HEK293 (cell line): ENCODE results near the gene ACTG1.

Source experiments
- CTCF ChIA-PET: fragments of 350-600 bp; formaldehyde crosslinking; extraction: SDS; loops from one replicate; lab custom pipeline; 2021; ENCODE audit warnings: antibody characterized with exemption; lab: Yijun Ruan, JAX
- POLR2A ChIA-PET: fragments of 300-600 bp; formaldehyde crosslinking; extraction: SDS; loops from one replicate; lab custom pipeline; 2020; ENCODE audit warnings: antibody characterized with exemption, inconsistent platforms; lab: Yijun Ruan, JAX
- H3K27ac ChIP-seq: fragments of 200-500 bp; sonication (Bioruptor generic); 2 replicates; pipeline ENCODE4 v1.5.1; 2014; ENCODE audit warnings: low read depth, low read length, control low read depth, inconsistent platforms; ENCODE audit errors: extremely low read depth
- H3K36me3 ChIP-seq, 2 experiments: fragments of 200-500 bp in 1 of 2; sonication (Bioruptor generic) in 1 of 2; 1 replicate in 1 of 2; 2 replicates in 1 of 2; pipeline ENCODE4 v1.5.1; 2014 to 2017; ENCODE audit warnings: inconsistent platforms in 2 of 2, low read length in 2 of 2; ENCODE audit not compliant: control insufficient read depth in 2 of 2, insufficient read depth in 1 of 2
- H3K4me1 ChIP-seq: fragments of 200-500 bp; sonication (Bioruptor generic); 2 replicates; pipeline ENCODE4 v1.5.1; 2014; ENCODE audit warnings: mild to moderate bottlenecking, low read length, inconsistent platforms; ENCODE audit not compliant: control insufficient read depth, insufficient read depth
- H3K4me3 ChIP-seq: 2 replicates; pipeline ENCODE4 v1.5.1; 2011; ENCODE audit warnings: low read depth, mild to moderate bottlenecking, control low read depth, low read length, moderate library complexity
- H3K9me3 ChIP-seq: fragments of 200-500 bp; sonication (Bioruptor generic); 2 replicates; pipeline ENCODE4 v1.5.1; 2014; ENCODE audit warnings: low read depth, low read length, inconsistent platforms; ENCODE audit not compliant: control insufficient read depth, insufficient read depth
- KLF9 ChIP-seq: fragments of 450-650 bp; formaldehyde crosslinking; IDR thresholded peaks from 2 replicates; pipeline ENCODE4 v1.5.1; 2016; ENCODE audit warnings: missing biosample characterization, missing genetic modification characterization, low read depth
- SCRT1 ChIP-seq: fragments of 450-650 bp; formaldehyde crosslinking; IDR thresholded peaks from 2 replicates; pipeline ENCODE4 v1.5.1; 2016; ENCODE audit warnings: missing biosample characterization, missing genetic modification characterization, borderline replicate concordance
- SETDB1 ChIP-seq: IDR thresholded peaks from one replicate; pipeline ENCODE4 v1.6.1; 2017; ENCODE audit warnings: mild to moderate bottlenecking, low read length, moderate library complexity, mixed read lengths; ENCODE audit not compliant: insufficient read length
- ZFHX2 ChIP-seq: fragments of 450-650 bp; formaldehyde crosslinking; conservative IDR thresholded peaks from 2 replicates; pipeline ENCODE4 v1.5.1; 2016; ENCODE audit warnings: missing biosample characterization, missing genetic modification characterization
- ZFP3 ChIP-seq: fragments of 450-650 bp; formaldehyde crosslinking; IDR thresholded peaks from 2 replicates; pipeline ENCODE4 v1.5.1; 2016; ENCODE audit warnings: low read depth, missing biosample characterization, missing genetic modification characterization
- ZNF112 ChIP-seq: fragments of 450-650 bp; formaldehyde crosslinking; IDR thresholded peaks from 2 replicates; pipeline ENCODE4 v1.5.0; 2017; ENCODE audit warnings: missing biosample characterization, missing genetic modification characterization
- ZNF138 ChIP-seq: fragments of 450-650 bp; formaldehyde crosslinking; IDR thresholded peaks from 2 replicates; pipeline ENCODE4 v1.5.1; 2016; ENCODE audit warnings: missing biosample characterization, missing genetic modification characterization, borderline replicate concordance
- ZNF184 ChIP-seq: fragments of 450-650 bp; IDR thresholded peaks from 2 replicates; pipeline ENCODE4 v1.5.1; 2018; ENCODE audit warnings: missing biosample characterization, mild to moderate bottlenecking, missing genetic modification characterization
- ZNF292 ChIP-seq: fragments of 450-650 bp; formaldehyde crosslinking; IDR thresholded peaks from 2 replicates; pipeline ENCODE4 v1.5.1; 2016; ENCODE audit warnings: low read depth, missing biosample characterization, missing genetic modification characterization, borderline replicate concordance
- ZNF514 ChIP-seq: fragments of 450-650 bp; formaldehyde crosslinking; IDR thresholded peaks from 2 replicates; pipeline ENCODE4 v1.5.1; 2016; ENCODE audit warnings: missing biosample characterization, missing genetic modification characterization
- ZNF561 ChIP-seq: fragments of 450-650 bp; IDR thresholded peaks from 2 replicates; pipeline ENCODE4 v1.5.1; 2018; ENCODE audit warnings: missing biosample characterization, missing genetic modification characterization, borderline replicate concordance
- ZNF624 ChIP-seq: fragments of 450-650 bp; formaldehyde crosslinking; IDR thresholded peaks from 2 replicates; pipeline ENCODE4 v1.5.1; 2017; ENCODE audit warnings: missing biosample characterization, missing genetic modification characterization
- ZNF785 ChIP-seq: fragments of 450-650 bp; formaldehyde crosslinking; IDR thresholded peaks from 2 replicates; pipeline ENCODE4 v1.5.1; 2016; ENCODE audit warnings: missing biosample characterization, missing genetic modification characterization
- TF ChIP-seq, protein P1 (sequence below): fragments of 450-650 bp; formaldehyde crosslinking; IDR thresholded peaks from 2 replicates; pipeline ENCODE4 v1.5.1; 2016; ENCODE audit warnings: missing biosample characterization, missing genetic modification characterization
- TF ChIP-seq, protein P2 (sequence below): fragments of 450-650 bp; formaldehyde crosslinking; conservative IDR thresholded peaks from 2 replicates; pipeline ENCODE4 v1.5.1; 2016; ENCODE audit warnings: low read depth, missing biosample characterization, missing genetic modification characterization
- TF ChIP-seq, protein P3 (sequence below): fragments of 450-650 bp; formaldehyde crosslinking; IDR thresholded peaks from 2 replicates; pipeline ENCODE4 v1.5.1; 2016; ENCODE audit warnings: missing biosample characterization, missing genetic modification characterization

ACTG1 gene

DNA sequence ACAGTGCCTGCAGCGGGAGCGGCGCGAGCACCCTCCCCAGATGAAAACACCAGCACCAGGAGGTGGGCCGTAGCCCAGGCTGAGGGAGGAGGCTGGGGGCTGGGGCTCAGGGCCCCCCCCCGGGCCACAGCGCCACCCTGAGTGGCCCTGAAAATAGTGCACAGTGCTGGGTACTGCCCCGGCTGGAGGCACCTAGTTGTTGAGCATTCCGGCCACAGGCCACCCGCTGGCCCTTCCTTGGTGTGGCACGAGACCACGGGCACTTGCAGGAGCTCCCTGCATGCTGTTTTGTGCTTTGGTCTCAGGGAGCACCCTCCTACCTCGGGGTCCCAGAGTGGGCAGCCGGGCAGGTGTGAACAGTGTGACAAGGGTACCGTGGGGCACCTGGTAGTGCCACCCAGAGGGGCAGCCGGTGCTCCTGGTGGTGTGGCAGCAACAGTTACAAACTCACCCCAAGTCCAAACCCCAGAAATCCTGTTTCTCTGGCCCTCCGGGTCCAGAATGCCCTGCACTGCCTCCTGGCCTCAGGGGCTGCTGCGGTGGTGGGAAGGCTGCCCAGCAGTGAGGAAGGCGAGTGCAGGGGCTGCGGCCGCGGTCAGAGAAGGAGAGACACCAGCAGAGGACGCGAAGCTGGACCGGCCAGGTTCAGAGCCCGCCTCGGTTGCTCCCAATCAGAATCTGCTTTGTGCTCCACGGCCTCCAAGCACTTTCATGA lies 27.5 kb upstream of the ACTG1 start:
- CTCF ChIA-PET, result interaction anchor here (1.4 kb wide), 1 partner anchor 61 kb away, joined by 3 read pairs; no protein-coding TSS in a partner anchor
- H3K36me3 ChIP-seq, result peaks cover 0 to 61% of the 10 kb centered on the region in 2 experiments; a peak in 2 of 3 replicates
- no peaks in the 10 kb centered on the region for H3K4me1 ChIP-seq
- H3K27ac ChIP-seq, result no peak overlapping the region
- H3K4me3 ChIP-seq, result no peak overlapping the region
- H3K9me3 ChIP-seq, result no peaks in the 10 kb centered on the region
- POLR2A ChIA-PET, result interaction anchor here (0.7 to 1.0 kb wide), 2 partner anchors 12 to 27 kb away, joined by 3 to 4 read pairs; partner anchors contain the start of genes ACTG1 and FAAP100
- no peak for TF ChIP-seq ZNF292 (tag by site-specific recombination)
- TF ChIP-seq, protein P1, sequence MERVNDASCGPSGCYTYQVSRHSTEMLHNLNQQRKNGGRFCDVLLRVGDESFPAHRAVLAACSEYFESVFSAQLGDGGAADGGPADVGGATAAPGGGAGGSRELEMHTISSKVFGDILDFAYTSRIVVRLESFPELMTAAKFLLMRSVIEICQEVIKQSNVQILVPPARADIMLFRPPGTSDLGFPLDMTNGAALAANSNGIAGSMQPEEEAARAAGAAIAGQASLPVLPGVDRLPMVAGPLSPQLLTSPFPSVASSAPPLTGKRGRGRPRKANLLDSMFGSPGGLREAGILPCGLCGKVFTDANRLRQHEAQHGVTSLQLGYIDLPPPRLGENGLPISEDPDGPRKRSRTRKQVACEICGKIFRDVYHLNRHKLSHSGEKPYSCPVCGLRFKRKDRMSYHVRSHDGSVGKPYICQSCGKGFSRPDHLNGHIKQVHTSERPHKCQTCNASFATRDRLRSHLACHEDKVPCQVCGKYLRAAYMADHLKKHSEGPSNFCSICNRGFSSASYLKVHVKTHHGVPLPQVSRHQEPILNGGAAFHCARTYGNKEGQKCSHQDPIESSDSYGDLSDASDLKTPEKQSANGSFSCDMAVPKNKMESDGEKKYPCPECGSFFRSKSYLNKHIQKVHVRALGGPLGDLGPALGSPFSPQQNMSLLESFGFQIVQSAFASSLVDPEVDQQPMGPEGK (tag by site-specific recombination), result 0 out of 2 replicates have a peak, but pooled peaks have one; percentile 24
- TF ChIP-seq ZNF138 (tag by site-specific recombination), result no peak
- TF ChIP-seq SETDB1, result no peak
- TF ChIP-seq, protein P2, sequence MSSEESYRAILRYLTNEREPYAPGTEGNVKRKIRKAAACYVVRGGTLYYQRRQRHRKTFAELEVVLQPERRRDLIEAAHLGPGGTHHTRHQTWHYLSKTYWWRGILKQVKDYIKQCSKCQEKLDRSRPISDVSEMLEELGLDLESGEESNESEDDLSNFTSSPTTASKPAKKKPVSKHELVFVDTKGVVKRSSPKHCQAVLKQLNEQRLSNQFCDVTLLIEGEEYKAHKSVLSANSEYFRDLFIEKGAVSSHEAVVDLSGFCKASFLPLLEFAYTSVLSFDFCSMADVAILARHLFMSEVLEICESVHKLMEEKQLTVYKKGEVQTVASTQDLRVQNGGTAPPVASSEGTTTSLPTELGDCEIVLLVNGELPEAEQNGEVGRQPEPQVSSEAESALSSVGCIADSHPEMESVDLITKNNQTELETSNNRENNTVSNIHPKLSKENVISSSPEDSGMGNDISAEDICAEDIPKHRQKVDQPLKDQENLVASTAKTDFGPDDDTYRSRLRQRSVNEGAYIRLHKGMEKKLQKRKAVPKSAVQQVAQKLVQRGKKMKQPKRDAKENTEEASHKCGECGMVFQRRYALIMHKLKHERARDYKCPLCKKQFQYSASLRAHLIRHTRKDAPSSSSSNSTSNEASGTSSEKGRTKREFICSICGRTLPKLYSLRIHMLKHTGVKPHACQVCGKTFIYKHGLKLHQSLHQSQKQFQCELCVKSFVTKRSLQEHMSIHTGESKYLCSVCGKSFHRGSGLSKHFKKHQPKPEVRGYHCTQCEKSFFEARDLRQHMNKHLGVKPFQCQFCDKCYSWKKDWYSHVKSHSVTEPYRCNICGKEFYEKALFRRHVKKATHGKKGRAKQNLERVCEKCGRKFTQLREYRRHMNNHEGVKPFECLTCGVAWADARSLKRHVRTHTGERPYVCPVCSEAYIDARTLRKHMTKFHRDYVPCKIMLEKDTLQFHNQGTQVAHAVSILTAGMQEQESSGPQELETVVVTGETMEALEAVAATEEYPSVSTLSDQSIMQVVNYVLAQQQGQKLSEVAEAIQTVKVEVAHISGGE (tag by site-specific recombination), result no peak
- TF ChIP-seq, protein P3, sequence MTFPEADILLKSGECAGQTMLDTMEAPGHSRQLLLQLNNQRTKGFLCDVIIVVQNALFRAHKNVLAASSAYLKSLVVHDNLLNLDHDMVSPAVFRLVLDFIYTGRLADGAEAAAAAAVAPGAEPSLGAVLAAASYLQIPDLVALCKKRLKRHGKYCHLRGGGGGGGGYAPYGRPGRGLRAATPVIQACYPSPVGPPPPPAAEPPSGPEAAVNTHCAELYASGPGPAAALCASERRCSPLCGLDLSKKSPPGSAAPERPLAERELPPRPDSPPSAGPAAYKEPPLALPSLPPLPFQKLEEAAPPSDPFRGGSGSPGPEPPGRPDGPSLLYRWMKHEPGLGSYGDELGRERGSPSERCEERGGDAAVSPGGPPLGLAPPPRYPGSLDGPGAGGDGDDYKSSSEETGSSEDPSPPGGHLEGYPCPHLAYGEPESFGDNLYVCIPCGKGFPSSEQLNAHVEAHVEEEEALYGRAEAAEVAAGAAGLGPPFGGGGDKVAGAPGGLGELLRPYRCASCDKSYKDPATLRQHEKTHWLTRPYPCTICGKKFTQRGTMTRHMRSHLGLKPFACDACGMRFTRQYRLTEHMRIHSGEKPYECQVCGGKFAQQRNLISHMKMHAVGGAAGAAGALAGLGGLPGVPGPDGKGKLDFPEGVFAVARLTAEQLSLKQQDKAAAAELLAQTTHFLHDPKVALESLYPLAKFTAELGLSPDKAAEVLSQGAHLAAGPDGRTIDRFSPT, result peak; percentile 54; the same call in 1 of the 2 replicates

DNA sequence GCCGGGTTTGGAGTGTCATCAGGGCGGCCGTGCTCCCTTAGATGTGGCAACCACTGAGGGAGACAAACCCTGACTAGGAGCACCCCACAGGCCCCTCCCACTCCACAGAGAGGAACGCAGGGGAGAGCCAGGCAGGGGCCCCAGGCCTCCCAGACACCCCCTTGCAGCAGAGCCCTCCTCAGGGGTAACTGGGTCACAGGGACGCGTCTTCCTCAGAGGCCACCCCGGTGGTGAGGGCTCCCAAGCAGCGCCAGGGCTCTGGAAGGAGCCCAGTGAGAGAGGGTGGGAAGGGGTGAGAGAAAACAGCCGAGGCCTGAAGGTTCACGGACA lies 26.9 kb upstream of the ACTG1 start:
- H3K9me3 ChIP-seq, result no peaks in the 10 kb centered on the region
- CTCF ChIA-PET, result no interaction called here
- peaks cover 0 to 56% of the 10 kb centered on the region in 2 experiments; a peak in 2 of 3 replicates for H3K36me3 ChIP-seq
- no peak overlapping the region for H3K27ac ChIP-seq
- no peak overlapping the region for H3K4me3 ChIP-seq
- TF ChIP-seq ZNF184 (no peak), ZNF561 (no peak), ZNF624 (tag by site-specific recombination) (no peak), ZNF785 (no peak), ZFHX2 (tag by site-specific recombination) (no peak), ZFP3 (no peak), ZNF112 (no peak), ZNF514 (tag by site-specific recombination) (no peak), SCRT1 (no peak), KLF9 (no peak)
- TF ChIP-seq, all 188 proteins: peak for 0
- H3K4me1 ChIP-seq, result no peaks in the 10 kb centered on the region
- POLR2A ChIA-PET, result interaction anchor here (1.0 kb wide), 1 partner anchor 27 kb away, joined by 3 read pairs; the partner anchor contains the start of gene ACTG1
